Measurements from ENCODE around the gene SSR4.

SSR4 gene

GRCh38 chrX:153794897-153795816, 689 bp downstream of the SSR4 start:
- no peak for FAIRE-seq
- no peak for TF ChIP-seq CTCF (IDR thresholded peaks at IDR 0.05; ENCODE audit: insufficient read depth, missing control alignments)
- no peak for DNase-seq (ENCODE audit: insufficient read length, low spot score)

DNA sequence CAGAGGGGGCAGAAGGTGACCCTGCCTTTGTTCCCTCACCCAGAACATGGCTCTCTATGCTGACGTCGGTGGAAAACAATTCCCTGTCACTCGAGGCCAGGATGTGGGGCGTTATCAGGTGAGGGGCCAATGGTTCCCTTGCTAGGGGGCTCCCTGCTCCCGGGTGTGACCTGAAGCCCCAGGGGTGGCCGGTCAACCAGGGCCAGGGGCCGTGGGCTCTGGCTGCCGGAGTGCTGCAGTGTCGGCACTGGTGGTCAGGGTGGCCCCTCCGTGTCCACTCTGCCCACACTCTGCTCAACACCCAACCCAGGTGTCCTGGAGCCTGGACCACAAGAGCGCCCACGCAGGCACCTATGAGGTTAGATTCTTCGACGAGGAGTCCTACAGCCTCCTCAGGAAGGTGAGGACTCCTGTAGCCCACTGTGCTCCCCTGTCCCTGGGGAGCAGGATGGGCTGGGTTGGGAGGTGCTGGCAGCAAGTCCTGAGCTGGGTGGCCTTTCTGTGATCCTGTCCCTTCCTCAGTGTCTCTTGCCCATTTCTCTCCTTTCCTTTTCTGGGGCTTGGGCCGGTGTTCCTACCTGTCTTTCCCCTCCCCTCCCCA, 3.0 kb downstream of the SSR4 start:
- no peak for TF ChIP-seq CTCF (IDR thresholded peaks at IDR 0.05; ENCODE audit: insufficient read depth, missing control alignments)
- FAIRE-seq (no peak), DNase-seq (ENCODE audit: insufficient read length, low spot score) (no peak)

DNA sequence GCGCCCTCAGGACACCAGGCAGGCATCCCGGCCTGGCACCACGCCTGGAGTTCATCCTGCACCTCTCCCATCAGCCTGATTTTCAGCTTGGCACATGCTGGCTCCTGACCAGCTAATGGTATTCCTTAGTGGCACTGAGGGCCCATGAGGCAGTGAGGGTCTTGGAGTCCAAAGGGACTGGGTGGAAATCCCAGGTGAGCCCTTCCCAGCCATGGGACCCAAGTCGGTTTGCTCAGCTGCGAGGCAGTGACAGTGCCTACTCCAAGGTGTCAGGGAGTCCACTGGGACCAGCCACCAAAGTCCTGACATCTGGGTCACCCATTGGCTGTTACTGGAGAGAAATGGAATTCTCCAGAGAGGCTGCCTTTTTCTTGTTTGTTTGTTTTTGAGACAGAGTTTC, 4.9 kb downstream of the SSR4 start:
- no peak for FAIRE-seq

GRCh38 chrX:153800177-153800722, 5.8 kb downstream of the SSR4 start:
- no peak for DNase-seq (ENCODE audit: insufficient read length, low spot score)
- no peak for FAIRE-seq
- no peak for TF ChIP-seq CTCF (IDR thresholded peaks at IDR 0.05; ENCODE audit: insufficient read depth, missing control alignments)

More for the DNA sequence above, 4.9 kb downstream of the SSR4 start:
- no peak for DNase-seq (ENCODE audit: insufficient read length, low spot score)
- no peak for TF ChIP-seq CTCF (IDR thresholded peaks at IDR 0.05; ENCODE audit: insufficient read depth, missing control alignments)

GRCh38 chrX:153800746-153801145, 6.3 kb downstream of the SSR4 start:
- FAIRE-seq (no peak), DNase-seq (ENCODE audit: insufficient read length, low spot score) (no peak)
- no peak for TF ChIP-seq CTCF (IDR thresholded peaks at IDR 0.05; ENCODE audit: insufficient read depth, missing control alignments)

- no peak for TF ChIP-seq CTCF (IDR thresholded peaks at IDR 0.05; ENCODE audit: insufficient read depth, missing control alignments)
- DNase-seq (ENCODE audit: insufficient read length, low spot score) (no peak), FAIRE-seq (no peak)
Measured at GRCh38 chrX:153801669-153802068, 7.2 kb downstream of the SSR4 start.
